H9 (cell line): ENCODE measurements around the gene PRX. TPM values are rescaled to one million over a fixed set of nuclear protein-coding genes. Genes with fewer than 3 reads are reported as not detected.
"Not testable (repeated sequence)": the region's sequence is repeated elsewhere in the genome, so short reads cannot be mapped to it uniquely, and the experiment has no call there.

Experiments used
- DNase-seq: peaks from one replicate; pipeline ENCODE4 v3.0.0-alpha.2; 2017
- H2AFZ ChIP-seq: one replicate; pipeline ENCODE4 v1.6.1; 2013; ENCODE audit warnings: mild to moderate bottlenecking, low read length, control low read depth, moderate library complexity
- H2AK5ac ChIP-seq: 2 replicates; pipeline ENCODE4 v1.6.1; 2013; ENCODE audit warnings: low read length, control low read depth, mixed read lengths; ENCODE audit not compliant: insufficient read length
- H2BK120ac ChIP-seq: one replicate; pipeline ENCODE4 v1.6.1; 2013; ENCODE audit warnings: low read depth, mild to moderate bottlenecking, low read length, control low read depth, inconsistent platforms; ENCODE audit not compliant: poor library complexity, severe bottlenecking
- H2BK12ac ChIP-seq: 2 replicates; pipeline ENCODE4 v1.6.1; 2013; ENCODE audit warnings: low read length, control low read depth, mixed read lengths, low read depth; ENCODE audit not compliant: insufficient read length
- H2BK15ac ChIP-seq: 2 replicates; pipeline ENCODE4 v1.6.1; 2013; ENCODE audit warnings: low read depth, low read length, control low read depth
- H2BK20ac ChIP-seq: one replicate; pipeline ENCODE4 v1.6.1; 2013; ENCODE audit warnings: low read depth, mild to moderate bottlenecking, low read length, control low read depth, inconsistent platforms; ENCODE audit not compliant: poor library complexity, severe bottlenecking
- H2BK5ac ChIP-seq: 2 replicates; pipeline ENCODE4 v1.6.1; 2013; ENCODE audit warnings: low read length, control low read depth, mixed read lengths; ENCODE audit not compliant: insufficient read length
- H3K14ac ChIP-seq: 2 replicates; pipeline ENCODE4 v1.6.1; 2013; ENCODE audit warnings: low read length, control low read depth; ENCODE audit not compliant: insufficient read depth
- H3K18ac ChIP-seq: 2 replicates; pipeline ENCODE4 v1.6.1; 2013; ENCODE audit warnings: low read depth, mild to moderate bottlenecking, mixed read lengths, low read length, control low read depth; ENCODE audit not compliant: insufficient read length
- H3K23ac ChIP-seq: 2 replicates; pipeline ENCODE4 v1.6.1; 2013; ENCODE audit warnings: low read length, control low read depth, mixed read lengths, low read depth; ENCODE audit not compliant: insufficient read length
- H3K23me2 ChIP-seq: 2 replicates; pipeline ENCODE4 v1.6.1; 2013; ENCODE audit warnings: low read depth, mild to moderate bottlenecking, mixed read lengths, low read length, control low read depth; ENCODE audit not compliant: insufficient read length, poor library complexity, severe bottlenecking
- H3K27ac ChIP-seq: 2 replicates; pipeline ENCODE4 v1.5.1; 2013; ENCODE audit warnings: low read length, control low read depth, mixed read lengths, low read depth; ENCODE audit not compliant: insufficient read length
- H3K27me3 ChIP-seq: 2 replicates; pipeline ENCODE4 v1.6.1; 2013; ENCODE audit warnings: low read length, control low read depth, inconsistent platforms; ENCODE audit not compliant: insufficient read depth
- H3K4ac ChIP-seq: 2 replicates; pipeline ENCODE4 v1.6.1; 2013; ENCODE audit warnings: low read depth, mild to moderate bottlenecking, control low read depth, inconsistent platforms, low read length, moderate library complexity
- H3K4me1 ChIP-seq: 2 replicates; pipeline ENCODE4 v1.6.1; 2013; ENCODE audit warnings: low read length, control low read depth, inconsistent platforms; ENCODE audit not compliant: insufficient read depth
- H3K4me2 ChIP-seq: 2 replicates; pipeline ENCODE4 v1.6.1; 2013; ENCODE audit warnings: low read length, control low read depth, mixed read lengths; ENCODE audit not compliant: insufficient read length, insufficient read depth
- H3K56ac ChIP-seq: 2 replicates; pipeline ENCODE4 v1.6.1; 2013; ENCODE audit warnings: low read depth, mild to moderate bottlenecking, mixed read lengths, low read length, control low read depth; ENCODE audit not compliant: insufficient read length
- H3K79me1 ChIP-seq: 2 replicates; pipeline ENCODE4 v1.6.1; 2013; ENCODE audit warnings: low read depth, mild to moderate bottlenecking, moderate library complexity, low read length, control low read depth, inconsistent platforms; ENCODE audit not compliant: insufficient read depth, poor library complexity, severe bottlenecking
- H3K79me2 ChIP-seq: 2 replicates; pipeline ENCODE4 v1.6.1; 2013; ENCODE audit warnings: low read length, control low read depth, inconsistent platforms; ENCODE audit not compliant: insufficient read depth
- H3K9ac ChIP-seq: 2 replicates; pipeline ENCODE4 v1.6.1; 2013; ENCODE audit warnings: low read length, control low read depth, mixed read lengths; ENCODE audit not compliant: insufficient read length; ENCODE audit errors: extremely low read depth
- H3K9me3 ChIP-seq: one replicate; pipeline ENCODE4 v1.6.1; 2013; ENCODE audit warnings: low read depth, low read length, inconsistent platforms; ENCODE audit not compliant: control insufficient read depth
- H3T11ph ChIP-seq: one replicate; pipeline ENCODE4 v1.6.1; 2013; ENCODE audit warnings: mild to moderate bottlenecking, low read length, control low read depth, inconsistent platforms
- H4K20me1 ChIP-seq: one replicate; pipeline ENCODE4 v1.6.1; 2013; ENCODE audit not compliant: control insufficient read depth, insufficient read length, insufficient read depth
- H4K5ac ChIP-seq: 2 replicates; pipeline ENCODE4 v1.6.1; 2013; ENCODE audit warnings: low read depth, mild to moderate bottlenecking, mixed read lengths, low read length, control low read depth; ENCODE audit not compliant: insufficient read length
- H4K8ac ChIP-seq: replicated peaks from 2 replicates; pipeline ENCODE4 v1.6.1; 2013; ENCODE audit warnings: low read length, control low read depth, mixed read lengths, low read depth; ENCODE audit not compliant: insufficient read length
- H4K91ac ChIP-seq: 2 replicates; pipeline ENCODE4 v1.6.1; 2013; ENCODE audit warnings: low read depth, mild to moderate bottlenecking, moderate library complexity, mixed read lengths, low read length, control low read depth; ENCODE audit not compliant: insufficient read length
- H3K27ac Mint-ChIP-seq, 3 experiments: 2 replicates in 2 of 3; 3 replicates in 1 of 3; pipeline ENCODE4 v1.8.0; 2020 to 2021; ENCODE audit warnings: mixed read lengths in 3 of 3, mild to moderate bottlenecking in 1 of 3, moderate library complexity in 1 of 3
- H3K27me3 Mint-ChIP-seq: 2 replicates; pipeline ENCODE4 v1.8.0; 2021; ENCODE audit warnings: low read depth, mild to moderate bottlenecking, moderate library complexity, mixed read lengths
- H3K36me3 Mint-ChIP-seq, 3 experiments: 2 replicates in 2 of 3; 3 replicates in 1 of 3; pipeline ENCODE4 v1.8.0; 2020 to 2021; ENCODE audit warnings: low read depth in 3 of 3, mixed read lengths in 3 of 3; ENCODE audit not compliant: insufficient read depth in 1 of 3
- H3K4me1 Mint-ChIP-seq, 2 experiments: 2 replicates each; pipeline ENCODE4 v1.8.0; 2020; ENCODE audit warnings: mixed read lengths in 2 of 2
- H3K4me3 Mint-ChIP-seq, 2 experiments: 2 replicates in 1 of 2; 3 replicates in 1 of 2; pipeline ENCODE4 v1.8.0; 2020 to 2021; ENCODE audit warnings: mild to moderate bottlenecking in 2 of 2, mixed read lengths in 2 of 2, moderate library complexity in 1 of 2
- H3K9me3 Mint-ChIP-seq, 2 experiments: 2 replicates in 1 of 2; 3 replicates in 1 of 2; pipeline ENCODE4 v1.8.0; 2020; ENCODE audit warnings: mild to moderate bottlenecking in 2 of 2, mixed read lengths in 2 of 2, moderate library complexity in 1 of 2
- WGBS: extraction: QIAGEN DNeasy Blood & Tissue Kit; methylation state at CpG from one replicate; pipeline ENCODE4 v1.1.7; 2013; ENCODE audit warnings: missing lambda C conversion rate, low lambda C conversion rate, mixed read lengths; ENCODE audit not compliant: insufficient read length; ENCODE audit errors: extremely low coverage; 5-methylcytosine and 5-hydroxymethylcytosine counted together
- total RNA-seq: library from RNA; stranded (reverse); gene quantifications from 2 replicates; pipeline ENCODE4 v1.2.1, GENCODE V29; 2021
- TF ChIP-seq, protein P1 (sequence below): fragments of 200-600 bp; sonication (generic); conservative IDR thresholded peaks from 3 replicates; pipeline ENCODE4 v1.8.0; 2021; ENCODE audit warnings: antibody characterized with exemption, mild to moderate bottlenecking

The PRX gene
- total RNA-seq, 1 experiment from 2014 or later: 4.0 TPM

GRCh38 chr19:40370997-40371801, 42.0 kb downstream of the PRX start:
- Mint-ChIP-seq H3K27me3 (no peaks in the 10 kb centered on the region), H3K27ac (peak overlapping the region in 1 of 3 experiments; percentile 68; a peak in 3 of 7 replicates), H3K36me3 (peaks cover 27 to 74% (median 72%) of the 10 kb centered on the region in 3 experiments), H3K9me3 (no peaks in the 10 kb centered on the region), H3K4me1 (peaks cover 9 to 14% of the 10 kb centered on the region in 2 experiments), H3K4me3 (no peak overlapping the region)
- Histone ChIP-seq H2AK5ac (no peak overlapping the region), H3K23ac (no peak overlapping the region), H3K27me3 (no peaks in the 10 kb centered on the region), H3T11ph (no peak overlapping the region), H2BK15ac (no peak overlapping the region), H3K79me1 (no peaks in the 10 kb centered on the region), H3K9ac (no peak overlapping the region), H3K27ac (no peak overlapping the region), H3K9me3 (no peaks in the 10 kb centered on the region), H3K4me1 (no peaks in the 10 kb centered on the region), H2BK20ac (no peak overlapping the region), H4K91ac (no peak overlapping the region), H4K20me1 (no peaks in the 10 kb centered on the region), H4K8ac (no peak overlapping the region), H3K79me2 (no peaks in the 10 kb centered on the region), H3K4ac (no peak overlapping the region), H3K56ac (no peak overlapping the region), H3K23me2 (peaks cover under 1% of the 10 kb centered on the region), H2BK12ac (no peak overlapping the region), H3K4me2 (no peak overlapping the region), H2AFZ (no peak overlapping the region), H4K5ac (no peak overlapping the region), H3K18ac (no peak overlapping the region), H2BK120ac (no peak overlapping the region), H3K14ac (no peak overlapping the region; the same call in 1 of the 2 replicates), H2BK5ac (no peak overlapping the region)
- no peak for DNase-seq
- WGBS: no CpG with 5 or more reads among the region's 7 CpGs
- TF ChIP-seq, protein P1, sequence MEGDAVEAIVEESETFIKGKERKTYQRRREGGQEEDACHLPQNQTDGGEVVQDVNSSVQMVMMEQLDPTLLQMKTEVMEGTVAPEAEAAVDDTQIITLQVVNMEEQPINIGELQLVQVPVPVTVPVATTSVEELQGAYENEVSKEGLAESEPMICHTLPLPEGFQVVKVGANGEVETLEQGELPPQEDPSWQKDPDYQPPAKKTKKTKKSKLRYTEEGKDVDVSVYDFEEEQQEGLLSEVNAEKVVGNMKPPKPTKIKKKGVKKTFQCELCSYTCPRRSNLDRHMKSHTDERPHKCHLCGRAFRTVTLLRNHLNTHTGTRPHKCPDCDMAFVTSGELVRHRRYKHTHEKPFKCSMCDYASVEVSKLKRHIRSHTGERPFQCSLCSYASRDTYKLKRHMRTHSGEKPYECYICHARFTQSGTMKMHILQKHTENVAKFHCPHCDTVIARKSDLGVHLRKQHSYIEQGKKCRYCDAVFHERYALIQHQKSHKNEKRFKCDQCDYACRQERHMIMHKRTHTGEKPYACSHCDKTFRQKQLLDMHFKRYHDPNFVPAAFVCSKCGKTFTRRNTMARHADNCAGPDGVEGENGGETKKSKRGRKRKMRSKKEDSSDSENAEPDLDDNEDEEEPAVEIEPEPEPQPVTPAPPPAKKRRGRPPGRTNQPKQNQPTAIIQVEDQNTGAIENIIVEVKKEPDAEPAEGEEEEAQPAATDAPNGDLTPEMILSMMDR: no peak

DNA sequence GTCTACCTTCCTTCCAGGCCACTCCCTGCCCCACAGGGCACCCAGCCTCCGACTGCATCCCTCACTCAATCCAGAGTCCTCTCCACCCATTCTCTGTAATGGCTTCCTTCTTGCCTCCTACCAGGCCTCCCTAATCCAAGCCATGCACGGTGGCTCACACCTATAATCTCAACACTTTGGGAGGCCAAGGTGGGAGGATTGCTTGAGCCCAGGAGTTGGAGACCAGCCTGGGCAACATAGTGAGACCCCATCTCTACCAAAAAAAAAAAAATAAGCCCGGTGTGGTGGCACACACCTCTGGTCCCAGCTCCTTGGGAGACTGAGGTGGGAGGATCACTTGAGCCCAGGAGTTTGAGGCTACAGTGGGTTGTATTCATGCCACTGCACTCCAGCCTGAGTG, 42.9 kb downstream of the PRX start:
- H3K27me3 Mint-ChIP-seq, H3T11ph ChIP-seq, H2BK12ac ChIP-seq, H3K23me2 ChIP-seq, H3K9ac ChIP-seq, H2BK5ac ChIP-seq, H2BK20ac ChIP-seq, H3K9me3 ChIP-seq, H3K79me1 ChIP-seq, H3K56ac ChIP-seq, H2BK120ac ChIP-seq, H3K23ac ChIP-seq, H3K27ac Mint-ChIP-seq, H2BK15ac ChIP-seq, H3K9me3 Mint-ChIP-seq, H3K14ac ChIP-seq, H4K20me1 ChIP-seq, H4K5ac ChIP-seq, H2AK5ac ChIP-seq, H3K27me3 ChIP-seq, H4K8ac ChIP-seq, H2AFZ ChIP-seq, H3K4ac ChIP-seq, H3K27ac ChIP-seq, H4K91ac ChIP-seq, H3K18ac ChIP-seq, H3K4me2 ChIP-seq, H3K4me3 Mint-ChIP-seq, DNase-seq, H3K4me1 ChIP-seq, H3K79me2 ChIP-seq: not testable (repeated sequence)
- no CpG with 5 or more reads among the region's 3 CpGs for WGBS
- Mint-ChIP-seq H3K4me1 (peaks cover 14 to 20% of the 10 kb centered on the region in 2 experiments), H3K36me3 (peaks cover 27 to 69% (median 65%) of the 10 kb centered on the region in 3 experiments)
